Measurements from ENCODE around the gene NFKBIE.

DNA sequence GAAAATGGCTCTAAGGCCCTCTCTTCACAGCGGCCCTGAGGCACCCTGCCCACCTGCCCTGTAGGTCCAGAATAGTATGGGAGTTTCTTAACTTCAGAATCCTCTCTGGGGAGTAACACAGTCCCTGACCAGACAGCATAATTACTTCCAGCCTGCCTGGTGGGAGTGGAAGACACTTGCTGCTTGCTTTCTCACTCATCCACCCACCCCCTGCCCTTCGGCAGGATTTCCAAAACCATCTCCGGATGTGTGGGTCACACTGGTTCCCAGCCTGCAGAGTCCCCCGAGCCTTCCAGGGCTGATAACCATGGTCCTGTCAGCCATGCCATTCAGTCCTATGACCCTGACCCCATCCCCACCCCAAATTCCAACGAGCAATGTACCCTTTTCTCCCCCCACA is 36.5 kb downstream of the NFKBIE start:
- TF ChIP-seq POLR2A (IDR thresholded peaks at IDR 0.05) (no peak), CTCF (IDR thresholded peaks at IDR 0.05) (no peak)
